IMR-90 (cell line): ENCODE measurements around the gene BLTP3B. TPM values are rescaled to one million over a fixed set of nuclear protein-coding genes. Genes with fewer than 3 reads are reported as not detected.

ENCODE experiments used
- ATAC-seq: fragments of 200-7000 bp; cut with Tn5 transposase; 2 replicates; pipeline ENCODE4 v1.9.1; 2020; ENCODE audit warnings: low read depth, mild to moderate bottlenecking, moderate library complexity
- BruUV-seq: library from RNA; stranded (reverse); fragments of 400-500 nt; replicated peaks from 2 replicates; lab custom pipeline; 2021; lab: Mats Ljungman, UMichigan
- CTCF ChIA-PET: fragments of 300-600 bp; formaldehyde crosslinking; extraction: SDS; loops from one replicate; lab custom pipeline; 2021; ENCODE audit warnings: antibody characterized with exemption; lab: Yijun Ruan, JAX
- POLR2A ChIA-PET: fragments of 300-600 bp; sonication (Branson Sonifier 250); formaldehyde crosslinking; loops from one replicate; lab custom pipeline; 2022; ENCODE audit warnings: antibody characterized with exemption; ENCODE audit not compliant: unreplicated experiment; lab: Charles Lee
- DNase-seq: peaks from one replicate; pipeline ENCODE4 v3.0.0; 2013
- H2AFZ ChIP-seq: replicated peaks from 2 replicates; pipeline ENCODE3; 2013; ENCODE audit warnings: low read length, mild to moderate bottlenecking; ENCODE audit not compliant: poor library complexity
- H2AK5ac ChIP-seq: 2 replicates; pipeline ENCODE4 v1.6.1; 2013; ENCODE audit warnings: low read depth, low read length, inconsistent platforms
- H2AK9ac ChIP-seq: replicated peaks from 2 replicates; pipeline ENCODE3; 2013; ENCODE audit warnings: mild to moderate bottlenecking, low read depth, low read length, moderate library complexity; ENCODE audit not compliant: poor library complexity
- H2BK120ac ChIP-seq: 2 replicates; pipeline ENCODE4 v1.6.1; 2013; ENCODE audit warnings: low read depth, low read length, inconsistent platforms
- H2BK15ac ChIP-seq: 3 replicates; pipeline ENCODE4 v1.6.1; 2013; ENCODE audit warnings: low read depth, low read length, inconsistent platforms
- H2BK20ac ChIP-seq: 2 replicates; pipeline ENCODE4 v1.6.1; 2013; ENCODE audit warnings: low read depth, mild to moderate bottlenecking, inconsistent platforms, low read length, moderate library complexity
- H2BK5ac ChIP-seq: 2 replicates; pipeline ENCODE4 v1.6.1; 2013; ENCODE audit warnings: mild to moderate bottlenecking, low read depth, low read length, inconsistent platforms; ENCODE audit not compliant: poor library complexity, severe bottlenecking
- H3K14ac ChIP-seq: replicated peaks from 2 replicates; pipeline ENCODE4 v1.6.1; 2013; ENCODE audit warnings: low read depth, low read length, inconsistent platforms
- H3K18ac ChIP-seq: 2 replicates; pipeline ENCODE4 v1.6.1; 2013; ENCODE audit warnings: low read depth, low read length, control low read depth
- H3K23ac ChIP-seq: 2 replicates; pipeline ENCODE4 v1.6.1; 2013; ENCODE audit warnings: low read depth, low read length, inconsistent platforms
- H3K27ac ChIP-seq: 2 replicates; pipeline ENCODE4 v1.5.1; 2013; ENCODE audit warnings: mild to moderate bottlenecking, control low read depth, low read length; ENCODE audit not compliant: insufficient read depth
- H3K27me3 ChIP-seq: 2 replicates; pipeline ENCODE4 v1.6.1; 2013; ENCODE audit warnings: low read length; ENCODE audit not compliant: control insufficient read depth, insufficient read depth
- H3K36me3 ChIP-seq: 2 replicates; pipeline ENCODE4 v1.6.1; 2013; ENCODE audit warnings: low read length, mixed read lengths; ENCODE audit not compliant: control insufficient read depth, insufficient read depth
- H3K4ac ChIP-seq: 2 replicates; pipeline ENCODE4 v1.6.1; 2013; ENCODE audit warnings: low read depth, low read length, inconsistent platforms
- H3K4me1 ChIP-seq: 2 replicates; pipeline ENCODE4 v1.6.1; 2013; ENCODE audit warnings: low read length, mixed read lengths; ENCODE audit not compliant: control insufficient read depth, insufficient read depth
- H3K4me2 ChIP-seq: 2 replicates; pipeline ENCODE4 v1.6.1; 2013; ENCODE audit warnings: low read depth, mild to moderate bottlenecking, control low read depth, low read length, moderate library complexity
- H3K4me3 ChIP-seq: 2 replicates; pipeline ENCODE4 v1.5.1; 2013; ENCODE audit warnings: low read depth, mild to moderate bottlenecking, control low read depth, low read length, moderate library complexity; ENCODE audit not compliant: insufficient read depth
- H3K56ac ChIP-seq: 2 replicates; pipeline ENCODE4 v1.6.1; 2013; ENCODE audit warnings: low read length, inconsistent platforms; ENCODE audit not compliant: insufficient read depth; ENCODE audit errors: extremely low read depth
- H3K79me1 ChIP-seq, 2 experiments: 2 replicates each; pipeline ENCODE4 v1.6.1; 2013; ENCODE audit warnings: low read length in 2 of 2, inconsistent platforms in 1 of 2, low read depth in 1 of 2
- H3K9ac ChIP-seq: 2 replicates; pipeline ENCODE4 v1.6.1; 2013; ENCODE audit warnings: low read depth, low read length, control low read depth
- H3K9me1 ChIP-seq: 2 replicates; pipeline ENCODE4 v1.6.1; 2013; ENCODE audit warnings: low read length, inconsistent platforms; ENCODE audit not compliant: insufficient read depth
- H3K9me3 ChIP-seq: 2 replicates; pipeline ENCODE4 v1.6.1; 2013; ENCODE audit warnings: low read length; ENCODE audit not compliant: control insufficient read depth, insufficient read depth
- H4K20me1 ChIP-seq: 2 replicates; pipeline ENCODE4 v1.6.1; 2013; ENCODE audit warnings: low read length, inconsistent platforms; ENCODE audit not compliant: insufficient read depth
- H4K5ac ChIP-seq: 2 replicates; pipeline ENCODE4 v1.6.1; 2013; ENCODE audit warnings: mild to moderate bottlenecking, low read depth, low read length, control low read depth
- H4K8ac ChIP-seq, 2 experiments: 2 replicates each; pipeline ENCODE4 v1.6.1; 2013; ENCODE audit warnings: low read depth in 2 of 2, low read length in 2 of 2, control low read depth in 1 of 2, inconsistent platforms in 1 of 2
- H4K91ac ChIP-seq: 2 replicates; pipeline ENCODE4 v1.6.1; 2013; ENCODE audit warnings: low read depth, low read length, inconsistent platforms; ENCODE audit not compliant: insufficient read depth
- BHLHE40 ChIP-seq: fragments of 150-350 bp; IDR thresholded peaks from 2 replicates; pipeline ENCODE4 v1.6.1; 2016; ENCODE audit warnings: mild to moderate bottlenecking, low read depth, low read length
- CEBPB ChIP-seq: IDR thresholded peaks from 2 replicates; pipeline ENCODE4 v1.6.1; 2012; ENCODE audit warnings: low read depth, low read length, improper control_type of control experiment
- CHD1 ChIP-seq: IDR thresholded peaks from 2 replicates; pipeline ENCODE4 v1.6.1; 2012; ENCODE audit warnings: low read depth, low read length, improper control_type of control experiment
- ELK1 ChIP-seq: fragments of 150-350 bp; IDR thresholded peaks from 2 replicates; pipeline ENCODE4 v1.6.1; 2016; ENCODE audit warnings: low read depth, mild to moderate bottlenecking, low read length, moderate library complexity, borderline replicate concordance
- MAFK ChIP-seq: IDR thresholded peaks from 2 replicates; pipeline ENCODE4 v1.6.1; 2012; ENCODE audit warnings: low read depth, low read length, improper control_type of control experiment
- MAZ ChIP-seq: IDR thresholded peaks from 2 replicates; pipeline ENCODE4 v1.6.1; 2012; ENCODE audit warnings: low read depth, mild to moderate bottlenecking, low read length, improper control_type of control experiment, moderate library complexity, borderline replicate concordance
- MXI1 ChIP-seq: IDR thresholded peaks from 2 replicates; pipeline ENCODE4 v1.6.1; 2012; ENCODE audit warnings: low read depth, mild to moderate bottlenecking, low read length, moderate library complexity, borderline replicate concordance
- POLR2A ChIP-seq: IDR thresholded peaks from 2 replicates; pipeline ENCODE4 v1.6.1; 2012; ENCODE audit warnings: mild to moderate bottlenecking, low read depth, low read length
- RAD21 ChIP-seq: IDR thresholded peaks from 2 replicates; pipeline ENCODE4 v1.6.1; 2012; ENCODE audit warnings: low read length, improper control_type of control experiment
- RFX5 ChIP-seq: IDR thresholded peaks from 2 replicates; pipeline ENCODE4 v1.8.0; 2012; ENCODE audit warnings: low read depth, mild to moderate bottlenecking, low read length, moderate library complexity
- SMC3 ChIP-seq: fragments of 150-350 bp; IDR thresholded peaks from 2 replicates; pipeline ENCODE4 v1.6.1; 2016; ENCODE audit warnings: low read depth, mild to moderate bottlenecking, antibody characterized with exemption, low read length, moderate library complexity
- USF2 ChIP-seq: fragments of 150-350 bp; IDR thresholded peaks from 2 replicates; pipeline ENCODE4 v1.6.1; 2017; ENCODE audit warnings: mild to moderate bottlenecking, antibody characterized with exemption, low read length, low read depth
- WGBS, 2 experiments: methylation state at CpG; one replicate each; pipeline versions ENCODE4 v1.1.5 to v1.1.7; 2013; ENCODE audit warnings: missing lambda C conversion rate in 2 of 2; ENCODE audit not compliant: insufficient read length in 1 of 2; ENCODE audit errors: extremely low coverage in 2 of 2; 5-methylcytosine and 5-hydroxymethylcytosine counted together
- dilution Hi-C: fragments of 300-500 bp; cut with HindIII; formaldehyde crosslinking; loops from one replicate; pipeline ENCODE4 v1.14.3; 2018; ENCODE audit warnings: low sequenced_read_pairs; ENCODE audit not compliant: unreplicated experiment
- in situ Hi-C: fragments of 300-500 bp; cut with MboI; formaldehyde crosslinking; loops from 3 replicates; pipeline ENCODE4 v1.14.3; 2019; ENCODE audit warnings: low sequenced_read_pairs, inconsistent platforms, mixed read lengths
- intact Hi-C: fragments of 100-400 bp; cut with micrococcal nuclease; formaldehyde crosslinking; loops from 2 replicates; pipeline ENCODE4 v1.10.0; 2022
- polyA plus RNA-seq, 3 experiments: library from polyadenylated mRNA; depleted of rRNA; stranded (reverse); fragments of >200 nt; gene quantifications; 2 replicates each; pipeline ENCODE4 v1.2.3, GENCODE V29; 2012; ENCODE audit warnings: low replicate concordance in 1 of 3
- total RNA-seq: library from RNA; depleted of rRNA; stranded (reverse); fragments of >200 nt; gene quantifications from 2 replicates; pipeline ENCODE4 v1.2.3, GENCODE V29; 2012

BLTP3B gene
- total and polyA plus RNA-seq, 2 of the 4 experiments (the other 2 are of a cell fraction): 8.9 to 38.7 TPM

- Histone ChIP-seq H2AK9ac (no peak overlapping the region), H3K4me2 (no peak overlapping the region), H3K4me3 (no peak overlapping the region), H4K8ac (no peak overlapping the region), H4K91ac (no peak overlapping the region), H3K4me1 (peaks cover 5% of the 10 kb centered on the region; the same call in 1 of the 2 replicates), H3K9me3 (peaks cover 3% of the 10 kb centered on the region; the same call in 1 of the 2 replicates), H3K14ac (no peak overlapping the region), H2AK5ac (no peak overlapping the region), H2BK5ac (no peak overlapping the region), H3K18ac (no peak overlapping the region), H3K79me1 (peaks cover 8 to 44% of the 10 kb centered on the region in 2 experiments), H3K27me3 (no peaks in the 10 kb centered on the region), H3K9me1 (no peaks in the 10 kb centered on the region), H4K20me1 (peaks cover 8% of the 10 kb centered on the region), H2BK120ac (no peak overlapping the region), H2BK15ac (no peak overlapping the region), H2AFZ (no peak overlapping the region), H3K9ac (no peak overlapping the region), H2BK20ac (no peak overlapping the region), H3K4ac (no peak overlapping the region), H4K5ac (no peak overlapping the region), H3K23ac (no peak overlapping the region), H3K56ac (no peak overlapping the region), H3K27ac (no peak overlapping the region), H3K36me3 (no peaks in the 10 kb centered on the region)
- in situ Hi-C loops (no loop called here), dilution Hi-C loops (no loop called here), intact Hi-C loops (no loop called here)
- no CpG with 5 or more reads among the region's 2 CpGs for WGBS, 2 experiments
- TF ChIP-seq CHD1: no peak
- TF ChIP-seq RFX5: no peak
- no peak for TF ChIP-seq CEBPB
- no peak for TF ChIP-seq MAFK
- TF ChIP-seq RAD21: no peak
- no peak for TF ChIP-seq POLR2A
- no peak for TF ChIP-seq MXI1
- no peak for TF ChIP-seq BHLHE40
- TF ChIP-seq SMC3: no peak
- no peak for TF ChIP-seq ELK1
- no peak for TF ChIP-seq USF2
- TF ChIP-seq MAZ: no peak
- DNase-seq (no peak), ATAC-seq (no peak)
- BruUV-seq: no TSS peak
- CTCF ChIA-PET: no interaction called here
- POLR2A ChIA-PET: no interaction called here
Measured at GRCh38 chr12:100133200-100133599, 9.5 kb downstream of the BLTP3B start.
